ENCODE measurements around the gene EML1.
"Not testable (repeated sequence)": the region's sequence is repeated elsewhere in the genome, so short reads cannot be mapped to it uniquely, and the experiment has no call there.

EML1 gene

DNA sequence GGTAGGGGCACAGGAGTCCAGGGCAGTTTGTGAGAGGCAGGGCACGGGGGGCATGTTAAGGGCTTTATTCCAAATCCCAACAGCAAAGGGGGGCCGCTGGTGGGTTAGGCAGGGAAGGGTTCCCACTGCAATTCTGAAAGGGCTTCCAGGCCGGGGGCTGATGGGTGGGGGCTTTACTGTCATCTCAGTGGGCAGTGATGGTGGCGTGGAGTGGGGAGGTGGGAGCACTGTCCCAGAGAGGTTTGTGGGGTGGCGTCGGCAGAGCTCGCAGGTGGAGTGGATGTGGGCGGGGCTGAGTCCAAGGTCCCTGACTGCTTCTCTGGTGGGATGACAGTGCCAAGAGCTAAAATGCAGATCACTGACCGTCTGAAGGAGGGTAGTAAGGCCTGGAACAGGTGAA, 150.4 kb downstream of the EML1 start:
- no peak for DNase-seq

DNA sequence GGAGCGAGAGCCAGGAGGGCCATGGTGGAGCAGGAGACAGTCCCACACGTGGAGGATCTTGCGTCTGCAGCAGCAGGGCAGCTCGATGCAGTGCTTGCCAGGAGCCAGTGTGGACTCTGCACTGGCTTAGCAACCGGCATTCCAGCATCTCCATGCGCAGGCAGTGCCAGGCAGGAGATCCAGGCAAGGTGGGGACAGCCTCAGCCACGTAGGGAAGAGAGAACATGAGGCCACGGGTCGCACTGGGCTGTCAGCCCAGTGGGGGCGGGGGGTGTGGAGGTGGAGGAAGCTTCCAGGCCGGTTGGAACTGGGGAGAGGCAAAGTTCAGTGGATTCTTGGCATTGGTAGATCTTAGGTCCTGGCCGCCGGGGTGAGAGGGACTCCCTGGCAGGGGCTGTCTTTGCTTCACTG, 151.0 kb downstream of the EML1 start:
- no peak for DNase-seq

DNA sequence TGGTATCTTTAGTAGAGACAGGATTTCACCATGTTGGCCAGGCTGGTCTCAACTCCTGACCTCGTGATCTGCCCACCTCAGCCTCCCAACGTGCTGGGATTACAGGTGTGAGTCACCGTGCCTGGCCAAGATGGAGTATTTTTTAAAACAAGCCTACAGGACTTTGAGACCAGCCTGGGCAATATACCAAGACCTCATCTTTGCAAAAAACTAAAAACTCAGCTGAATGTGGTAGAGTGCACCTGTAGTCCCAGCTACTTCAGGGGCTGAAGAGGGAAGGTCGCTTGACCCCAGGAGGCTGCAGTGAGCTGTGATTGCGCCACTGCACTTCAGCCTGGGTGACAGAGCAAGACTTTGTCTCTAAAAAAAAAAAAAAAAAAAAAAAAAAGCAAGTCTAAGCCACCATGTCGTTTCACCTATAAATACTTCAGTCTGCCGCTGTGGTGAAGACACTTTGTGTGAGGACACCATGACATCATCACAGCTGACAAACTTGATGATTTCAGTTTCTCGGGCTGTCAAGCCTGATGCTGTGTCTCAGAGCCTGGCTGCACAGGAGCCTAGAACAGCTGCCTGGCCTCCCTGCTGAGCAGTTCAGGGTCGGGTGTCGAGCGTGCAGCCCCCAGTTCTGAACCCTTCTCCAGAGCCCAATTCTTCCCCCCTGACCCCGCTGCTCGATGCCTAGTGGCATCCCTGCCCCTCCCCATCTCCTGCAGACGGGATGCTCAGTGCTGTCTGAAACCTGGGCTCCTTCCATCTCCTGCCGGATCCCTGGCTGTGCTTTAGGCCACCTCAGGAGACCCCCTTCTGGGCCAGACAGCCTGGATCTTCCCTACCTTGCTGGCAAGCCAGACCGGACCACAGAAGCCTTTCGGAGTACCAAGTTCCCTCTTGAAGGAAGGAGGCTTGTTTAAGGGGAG, 152.8 kb downstream of the EML1 start:
- DNase-seq = no peak

DNA sequence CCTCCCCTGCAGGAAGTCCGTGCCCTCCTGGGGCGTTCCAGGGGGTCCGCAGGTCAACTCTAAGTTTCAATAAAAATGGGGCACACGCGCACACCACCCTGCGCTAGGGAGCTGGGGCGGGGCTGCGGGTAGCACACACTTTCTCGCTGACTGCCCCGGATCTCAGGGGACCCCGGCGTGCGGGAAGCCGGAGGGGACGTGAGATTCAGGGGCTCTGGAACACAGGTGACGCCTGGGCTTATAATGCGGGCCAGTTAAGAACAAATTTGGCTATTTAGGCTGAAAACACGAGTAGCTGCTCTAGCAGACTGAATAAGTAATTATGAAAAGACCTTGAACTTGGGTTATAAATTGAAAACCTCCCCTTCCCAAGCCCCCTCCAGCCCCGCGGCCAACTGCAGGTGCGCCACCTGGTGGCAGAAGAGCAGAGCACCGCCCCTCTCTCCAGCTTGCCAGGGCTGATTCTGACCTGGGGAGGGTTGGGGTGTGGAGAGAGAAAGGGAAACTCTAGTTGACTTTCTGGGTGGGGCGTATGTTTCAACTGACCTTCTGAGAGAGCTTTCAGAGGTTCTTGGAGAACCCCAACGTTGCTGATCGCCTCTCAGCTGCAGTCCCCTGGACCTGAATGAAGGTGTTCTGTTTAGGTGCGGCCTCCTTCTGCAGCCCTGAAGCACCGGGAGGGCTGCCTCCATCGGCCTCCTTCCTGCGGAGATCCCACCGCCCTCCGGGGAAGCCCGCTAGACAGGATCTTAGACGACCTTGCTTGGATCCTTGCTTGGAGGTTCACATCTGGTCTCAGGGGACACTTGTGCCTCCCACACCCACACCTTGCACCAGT, 153.7 kb downstream of the EML1 start:
- peak; percentile 23 for DNase-seq

DNA sequence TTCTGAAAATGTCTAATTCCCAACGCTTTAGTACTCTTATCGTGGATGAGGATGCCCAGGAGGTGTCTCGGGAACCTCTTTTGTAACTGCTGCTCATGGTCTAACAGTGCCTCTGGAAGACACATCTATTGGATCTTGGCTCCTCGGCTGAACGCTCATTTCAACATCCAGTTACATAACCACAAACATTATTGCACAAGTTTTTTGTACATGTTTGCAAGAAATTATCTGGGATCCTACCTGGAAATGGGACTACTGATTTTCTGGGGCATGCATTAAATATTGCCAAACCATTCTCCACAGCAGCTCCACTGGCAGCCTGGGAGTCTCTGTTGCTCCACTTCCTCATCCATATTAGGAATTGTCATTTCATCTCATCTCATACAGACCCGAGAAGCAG, 154.5 kb downstream of the EML1 start:
- no peak for DNase-seq

DNA sequence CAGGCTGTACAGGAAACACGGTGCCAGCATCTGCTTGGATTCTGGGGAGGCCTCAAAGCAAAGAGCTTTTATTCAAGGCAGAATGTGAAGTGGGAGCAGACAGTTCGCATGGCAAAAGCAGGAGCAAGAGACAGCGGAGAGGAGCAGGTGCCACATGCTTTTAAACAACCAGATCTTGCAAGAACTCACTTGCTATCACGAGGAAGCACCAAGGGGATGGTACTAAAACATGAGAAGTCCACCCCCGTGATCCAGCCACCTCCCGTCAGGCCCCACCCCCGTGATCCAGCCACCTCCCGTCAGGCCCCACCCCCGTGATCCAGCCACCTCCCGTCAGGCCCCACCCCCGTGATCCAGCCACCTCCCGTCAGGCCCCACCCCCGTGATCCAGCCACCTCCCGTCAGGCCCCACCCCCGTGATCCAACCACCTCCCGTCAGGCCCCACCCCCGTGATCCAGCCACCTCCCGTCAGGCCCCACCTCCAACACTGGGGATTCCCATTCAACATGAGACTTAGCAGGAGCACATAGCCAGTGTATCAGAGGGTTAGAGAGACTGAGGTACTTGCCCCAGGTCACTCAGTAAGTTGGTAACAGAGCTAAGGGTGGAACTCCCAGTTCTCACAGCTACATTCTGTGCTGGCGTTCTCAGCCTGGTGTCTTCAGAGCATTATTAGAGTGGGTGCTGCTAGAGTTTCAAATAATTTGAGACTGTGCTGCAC, 156.0 kb downstream of the EML1 start:
- DNase-seq = not testable (repeated sequence)

DNA sequence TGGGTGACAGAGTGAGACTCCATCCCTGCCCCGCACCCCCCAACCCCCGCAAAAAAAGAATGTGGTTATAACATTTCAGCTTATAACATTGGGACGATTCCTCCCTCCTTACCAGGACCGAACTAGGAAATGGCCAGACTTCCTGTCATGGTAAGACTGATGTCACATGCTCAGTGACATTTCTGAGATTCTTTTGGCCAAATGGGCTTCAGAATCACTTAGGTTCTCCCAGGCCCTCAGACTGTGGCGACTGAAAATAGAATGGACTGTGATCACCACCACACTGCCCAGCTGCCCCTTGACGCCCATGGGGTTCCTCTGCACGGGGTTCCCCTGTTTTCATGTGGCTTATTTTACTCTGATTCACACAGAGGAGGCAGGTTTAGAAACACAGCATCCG, 157.0 kb downstream of the EML1 start:
- no peak for DNase-seq

DNA sequence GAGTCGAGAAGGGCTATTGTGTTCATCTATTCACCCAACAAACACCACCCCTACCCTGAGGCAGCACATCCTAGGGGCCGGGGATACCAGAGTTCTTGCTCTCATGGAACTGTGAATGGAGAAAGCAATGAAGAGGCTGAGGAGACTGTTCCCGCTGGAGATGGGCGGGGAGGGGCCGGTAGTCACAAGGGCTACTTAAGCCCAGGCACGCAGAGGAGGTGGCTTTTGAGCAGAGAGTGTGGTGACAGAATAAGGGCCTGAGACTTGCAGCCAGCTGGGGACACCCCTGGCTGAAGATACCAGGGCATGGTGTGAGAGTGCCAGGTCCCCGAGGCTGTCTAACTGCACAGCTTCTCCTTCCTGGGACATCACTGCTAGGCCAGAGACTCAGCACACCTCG, 157.9 kb downstream of the EML1 start:
- DNase-seq = no peak

DNA sequence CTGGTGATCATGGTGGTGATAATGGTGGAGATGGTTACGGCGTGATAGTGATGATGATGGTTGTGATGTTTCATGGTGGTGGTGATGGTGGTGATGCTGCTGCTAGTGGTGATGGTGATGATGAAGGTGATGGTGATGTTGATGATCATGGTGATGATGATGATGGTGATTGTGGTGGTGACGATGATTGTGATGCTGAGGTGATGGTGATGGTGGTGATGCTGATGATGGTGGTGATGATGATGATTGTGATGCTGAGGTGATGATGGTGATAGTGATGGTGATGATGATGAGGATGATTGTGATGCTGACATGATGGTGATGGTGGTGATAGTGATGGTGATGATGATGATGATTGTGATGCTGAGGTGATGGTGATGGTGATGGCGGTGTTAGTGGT, 158.8 kb downstream of the EML1 start:
- no peak for DNase-seq

DNA sequence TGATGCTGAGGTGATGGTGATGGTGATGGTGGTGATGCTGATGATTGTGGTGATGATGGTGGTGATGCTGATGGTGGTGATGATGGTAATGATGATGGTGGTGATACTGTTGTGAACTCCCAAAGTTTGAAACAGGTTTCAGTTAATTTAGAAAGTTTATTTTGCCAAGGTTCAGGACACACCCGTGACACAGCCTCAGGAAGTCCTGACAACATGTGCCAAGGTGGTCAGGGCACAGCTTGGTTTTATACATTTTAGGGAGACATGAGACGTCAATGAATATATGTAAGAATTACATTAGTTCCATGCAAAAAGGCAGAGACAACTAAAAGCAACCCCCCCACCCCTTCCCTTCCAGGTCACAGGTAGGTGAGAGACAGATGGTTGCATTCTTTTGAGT, 159.2 kb downstream of the EML1 start:
- DNase-seq = no peak

DNA sequence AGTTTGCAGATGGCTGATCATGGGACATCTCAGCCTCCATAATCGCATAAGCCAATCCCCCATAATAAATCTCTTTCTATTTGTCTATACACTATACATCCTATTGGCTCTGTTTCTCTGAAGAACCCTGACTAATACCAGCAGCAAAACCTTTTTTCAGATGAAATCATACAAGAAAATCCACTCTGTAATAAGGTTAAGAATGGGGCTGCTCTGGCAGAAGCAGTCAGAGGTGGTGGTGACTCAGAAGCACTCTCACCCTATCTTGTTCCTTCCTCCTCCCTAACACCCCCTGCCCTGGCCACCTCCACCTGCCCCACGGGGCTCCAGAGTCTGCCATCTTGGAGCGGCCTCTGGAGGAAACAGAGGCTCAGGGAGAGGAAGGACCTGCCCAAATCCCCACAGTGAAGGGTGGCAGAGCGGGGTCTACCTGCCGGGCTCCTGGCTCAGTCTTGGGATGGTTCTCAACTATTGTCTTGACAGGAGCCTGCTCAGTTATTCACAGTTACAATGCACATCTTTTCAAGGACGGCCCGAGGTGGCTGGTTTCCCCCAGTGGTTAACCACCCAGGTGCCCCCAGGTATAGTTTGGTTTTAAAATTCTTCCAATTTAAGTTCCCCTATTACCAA, 162.7 kb downstream of the EML1 start:
- no peak for DNase-seq

DNA sequence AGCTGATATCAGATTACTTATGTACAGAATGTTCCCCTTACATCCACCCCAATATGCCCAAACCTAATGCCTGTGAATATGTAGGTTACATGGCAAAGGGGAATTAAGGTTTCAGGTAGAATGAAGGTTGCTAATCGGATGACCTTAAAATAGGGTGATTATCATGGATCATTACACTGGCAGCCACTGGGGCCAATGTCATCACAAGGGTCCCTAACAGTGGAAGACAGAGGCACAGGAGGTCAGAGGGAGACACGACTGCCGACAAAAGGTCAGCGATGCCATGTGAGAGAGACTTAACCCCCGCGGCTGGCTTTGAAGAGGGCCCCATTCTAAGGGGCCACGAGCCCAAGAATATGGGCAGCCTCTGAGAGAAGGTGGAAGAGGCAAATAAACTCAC, 165.2 kb downstream of the EML1 start:
- no peak for DNase-seq

DNA sequence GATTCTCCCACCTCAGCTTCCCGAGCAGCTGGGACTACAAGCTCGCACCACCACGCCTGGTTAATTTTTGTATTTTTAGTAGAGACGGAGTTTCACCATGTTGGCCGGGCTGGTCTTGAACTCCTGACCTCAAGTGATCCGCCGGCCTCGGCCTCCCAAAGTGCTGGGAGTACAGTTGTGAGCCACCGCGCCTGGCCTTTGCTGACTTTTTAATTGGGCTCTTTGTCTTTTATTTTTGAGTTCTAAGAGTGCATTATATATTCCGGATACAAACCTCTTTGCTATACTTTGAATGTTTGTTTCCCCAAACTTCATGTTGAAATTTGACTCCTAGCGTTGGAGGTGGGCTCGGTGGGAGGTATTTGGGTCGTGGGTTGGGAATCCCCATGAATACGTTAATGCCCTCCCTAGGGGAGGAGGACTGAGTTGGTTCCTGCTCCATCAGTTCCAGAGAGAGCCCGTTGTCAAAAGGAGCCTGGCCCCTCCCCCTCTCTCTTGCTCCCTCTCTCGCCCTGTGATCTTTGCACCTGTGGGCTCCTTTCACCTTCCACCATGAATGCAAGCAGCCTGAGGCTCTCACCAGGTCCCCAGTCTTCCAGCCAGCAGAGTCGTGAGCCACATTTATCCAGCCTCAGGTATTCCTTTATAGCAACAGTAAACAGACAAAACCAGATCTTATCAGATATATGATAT, 168.8 kb downstream of the EML1 start:
- DNase-seq = no peak

DNA sequence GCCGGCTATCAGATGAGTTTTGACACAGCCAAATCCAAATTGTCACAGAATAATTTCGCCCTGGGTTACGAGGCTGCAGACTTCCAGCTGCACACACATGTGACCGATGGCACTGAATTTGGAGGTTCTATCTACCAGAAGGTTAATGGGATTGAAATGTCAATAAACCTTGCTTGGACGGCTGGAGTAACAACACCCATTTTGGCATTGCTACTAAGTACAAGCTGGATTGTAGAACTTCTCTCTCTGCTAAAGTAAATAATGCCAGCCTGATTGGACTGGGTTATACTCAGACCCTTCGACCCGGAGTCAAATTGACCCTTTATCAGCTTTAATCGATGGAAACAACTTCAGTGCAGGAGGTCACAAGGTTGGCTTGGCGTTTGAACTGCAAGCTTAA, 171.8 kb downstream of the EML1 start:
- DNase-seq = no peak

DNA sequence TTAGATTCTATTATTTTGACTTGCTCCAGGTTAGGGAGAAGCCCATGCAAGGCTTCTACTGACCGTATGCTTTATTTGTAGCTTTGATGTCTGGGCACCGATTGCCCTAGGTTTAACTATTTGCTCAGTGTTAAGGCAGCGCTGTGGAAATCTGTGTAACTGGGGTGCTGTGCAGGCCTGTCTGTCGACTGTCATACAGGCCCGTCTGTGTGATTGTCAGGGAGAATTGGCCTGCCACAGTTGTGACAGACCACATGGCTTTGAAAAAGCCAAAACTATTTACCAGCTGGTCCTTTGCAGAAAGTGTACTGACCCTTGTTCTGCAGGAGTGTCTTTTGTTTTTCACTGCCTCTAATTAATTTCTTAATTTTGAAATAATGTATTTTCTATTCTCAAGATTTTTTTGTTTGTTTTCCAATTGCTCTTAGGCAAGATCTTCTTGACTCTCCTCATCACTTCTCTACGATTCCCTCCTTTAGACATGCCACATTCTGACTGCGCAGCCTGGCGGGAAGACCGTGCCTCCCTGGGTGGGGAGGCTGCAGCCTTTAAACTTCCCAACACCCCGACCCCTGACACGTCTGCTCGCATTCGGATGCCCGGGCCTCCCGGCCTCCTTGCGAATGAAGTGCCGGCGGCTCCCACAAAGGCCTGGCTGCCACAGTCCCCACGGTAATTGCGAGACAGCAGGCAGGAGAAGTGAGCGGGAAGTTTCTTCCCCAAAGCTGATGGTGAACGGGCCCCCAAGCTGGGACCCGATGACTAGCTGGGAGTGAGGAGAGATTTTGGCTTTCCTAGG, 173.0 kb downstream of the EML1 start:
- DNase-seq = no peak

DNA sequence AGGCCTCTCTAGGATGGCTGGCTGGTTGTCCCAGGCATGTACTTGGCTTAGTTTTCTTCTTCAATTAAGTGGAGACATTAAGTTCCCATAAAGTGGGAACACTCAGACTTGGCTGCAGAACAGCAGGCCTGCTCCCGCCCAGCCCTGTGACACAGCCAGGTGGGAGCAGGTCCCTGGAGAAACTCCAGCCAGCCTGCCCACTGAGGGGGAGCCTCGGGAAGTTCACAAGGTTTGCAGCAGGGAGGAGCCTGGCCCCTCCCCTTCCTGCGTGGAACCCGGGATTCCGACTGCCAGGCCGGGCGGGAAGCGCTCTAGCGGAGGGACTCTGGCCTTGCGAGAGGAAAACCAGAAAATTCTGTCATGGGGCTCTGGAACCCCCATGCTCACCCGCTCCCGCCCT, 173.7 kb downstream of the EML1 start:
- no peak for DNase-seq

DNA sequence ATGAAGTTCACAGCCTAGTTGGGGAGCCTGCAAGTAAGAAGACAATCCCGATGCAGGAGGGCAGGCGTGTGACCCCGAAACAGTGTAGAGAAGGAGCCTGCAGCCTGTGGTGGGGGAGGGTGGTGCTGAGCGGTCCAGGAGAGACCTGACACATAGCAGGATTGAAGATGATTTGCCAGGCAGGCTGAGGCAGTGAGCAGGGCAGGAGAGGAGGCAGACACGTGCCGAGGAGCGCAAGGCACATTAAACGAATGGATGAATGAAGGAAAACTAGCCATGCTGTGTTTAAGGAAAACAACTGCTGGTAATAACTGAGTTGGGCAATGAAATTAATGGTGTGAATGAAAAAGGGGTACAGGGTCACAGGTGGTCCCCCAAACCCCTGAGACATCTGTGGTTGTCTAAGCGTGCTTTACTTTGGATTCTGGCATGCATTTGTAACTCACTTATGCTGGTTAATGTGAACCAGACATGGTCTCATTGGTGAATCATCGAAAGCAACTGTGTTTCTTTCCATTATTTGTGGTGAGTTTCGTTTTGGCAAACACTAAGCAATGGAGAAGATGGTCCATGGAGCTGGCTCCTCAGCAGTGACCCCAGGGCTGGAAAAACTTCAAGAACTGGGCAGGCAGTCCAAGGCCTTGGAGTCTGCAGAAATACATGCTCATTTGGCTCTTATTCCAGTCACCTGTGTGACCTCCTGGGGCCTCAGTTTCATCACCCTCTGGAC, 175.1 kb downstream of the EML1 start:
- no peak for DNase-seq

DNA sequence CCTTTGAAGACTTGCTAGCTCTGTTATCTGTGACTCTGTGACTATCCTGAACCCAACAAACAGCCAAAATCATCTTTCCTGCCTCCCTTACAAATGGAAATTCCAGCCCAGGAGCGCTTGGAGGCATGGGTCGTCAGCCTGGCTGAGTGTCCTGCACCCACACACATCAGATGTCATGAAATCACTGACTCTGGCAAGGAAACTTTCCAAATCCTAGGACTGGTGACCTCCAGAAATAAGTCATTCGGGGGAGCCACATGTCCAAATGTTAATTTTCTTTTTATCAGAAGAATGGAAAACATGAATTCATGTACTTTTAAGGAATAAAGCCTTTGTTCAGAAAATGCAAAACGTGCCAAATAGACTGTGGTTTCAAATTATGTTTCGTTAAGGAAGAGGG, 175.7 kb downstream of the EML1 start:
- DNase-seq = no peak

DNA sequence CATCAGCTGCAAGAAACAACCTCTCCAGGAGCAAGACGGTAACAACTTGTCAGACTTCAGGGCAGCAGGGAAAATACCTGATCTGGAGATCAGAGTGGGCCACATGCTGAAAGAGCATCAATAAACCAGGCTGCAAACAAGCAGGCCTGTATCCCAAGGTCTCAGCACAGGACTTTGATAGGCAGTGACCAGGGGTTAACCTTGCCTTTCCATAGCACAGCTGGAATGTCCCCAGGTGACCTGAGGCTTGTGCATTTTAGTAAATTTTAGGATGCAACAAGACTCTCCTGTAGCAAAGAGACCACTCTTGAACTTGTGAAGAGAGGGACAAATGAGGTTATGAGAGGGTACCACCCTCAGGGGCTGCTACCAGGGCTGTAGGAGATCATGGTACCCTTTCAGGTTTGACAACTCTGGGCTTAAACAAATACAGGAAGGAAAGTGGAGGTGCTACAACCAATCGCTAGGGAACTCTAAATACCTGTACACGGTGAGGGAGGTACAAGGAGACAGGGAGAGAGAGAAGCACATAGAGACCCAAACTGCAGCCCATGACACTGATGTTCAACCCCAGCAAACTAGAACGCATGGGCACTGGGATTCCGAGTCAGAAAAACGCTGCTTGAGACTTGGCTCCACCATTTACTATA, 176.6 kb downstream of the EML1 start:
- no peak for DNase-seq

Measured in central memory CD4-positive, alpha-beta T cell (primary cell).